SKM-1 (cell line): ENCODE measurements around the gene GLI3.

ENCODE experiments used
- DNase-seq: peaks from one replicate; lab custom pipeline; 2025; ENCODE audit not compliant: unreplicated experiment; lab: John Stamatoyannopoulos, UW

GLI3 gene

GRCh38 chr7:42107484-42108240 is 129.3 kb downstream of the GLI3 start:
- no peak for DNase-seq

- DNase-seq: no peak
These were observed 130.4 kb downstream of the GLI3 start for GRCh38 chr7:42106562-42106961.

- no peak for DNase-seq
These were observed 131.3 kb downstream of the GLI3 start for GRCh38 chr7:42105554-42106358.

- DNase-seq: no peak
These were observed 132.3 kb downstream of the GLI3 start for GRCh38 chr7:42104694-42105093.

GRCh38 chr7:42104231-42104630 is 132.8 kb downstream of the GLI3 start:
- DNase-seq: no peak

GRCh38 chr7:42103456-42103855 is 133.6 kb downstream of the GLI3 start:
- no peak for DNase-seq

- DNase-seq: no peak
These were observed 134.0 kb downstream of the GLI3 start for GRCh38 chr7:42103020-42103419.

- DNase-seq: no peak
These were observed 134.7 kb downstream of the GLI3 start for GRCh38 chr7:42102301-42102700.

- DNase-seq: peak; percentile 13
These were observed 136.9 kb downstream of the GLI3 start for GRCh38 chr7:42100156-42100508.

GRCh38 chr7:42099470-42100155 is 137.4 kb downstream of the GLI3 start:
- DNase-seq: no peak

GRCh38 chr7:42099066-42099465 is 137.9 kb downstream of the GLI3 start:
- DNase-seq: no peak

GRCh38 chr7:42097752-42098151 is 139.3 kb downstream of the GLI3 start:
- peak; percentile 64 for DNase-seq

GRCh38 chr7:42096681-42097561 is 140.1 kb downstream of the GLI3 start:
- no peak for DNase-seq

- no peak for DNase-seq
These were observed 140.7 kb downstream of the GLI3 start for GRCh38 chr7:42096268-42096667.

GRCh38 chr7:42095791-42096190 is 141.2 kb downstream of the GLI3 start:
- DNase-seq: peak; percentile 73

GRCh38 chr7:42093349-42093905 is 143.6 kb downstream of the GLI3 start:
- no peak for DNase-seq

- no peak for DNase-seq
These were observed 145.3 kb downstream of the GLI3 start for GRCh38 chr7:42091461-42092291.

- no peak for DNase-seq
These were observed 146.2 kb downstream of the GLI3 start for GRCh38 chr7:42090806-42091205.

- DNase-seq: no peak
These were observed 147.0 kb downstream of the GLI3 start for GRCh38 chr7:42090056-42090455.

- no peak for DNase-seq
These were observed 149.4 kb downstream of the GLI3 start for GRCh38 chr7:42087616-42088015.
